SK-N-SH treated with all-trans-retinoic acid at 6 μM for 48 hours (cell line): ENCODE results near the gene APH1A.

Experiments used
- CREB5 ChIP-seq: fragments of 250-450 bp; sonication (Bioruptor Pico); IDR thresholded peaks from 2 replicates; pipeline ENCODE4 v1.5.1; 2020; ENCODE audit warnings: low read depth, mild to moderate bottlenecking, moderate library complexity
- PATZ1 ChIP-seq: fragments of 250-450 bp; sonication (Bioruptor Pico); IDR thresholded peaks from 2 replicates; pipeline ENCODE4 v1.8.0; 2020; ENCODE audit warnings: mild to moderate bottlenecking, moderate library complexity, borderline replicate concordance
- PPARA ChIP-seq: fragments of 250-450 bp; sonication (Bioruptor Pico); IDR thresholded peaks from 2 replicates; pipeline ENCODE4 v1.5.0; 2020; ENCODE audit warnings: mild to moderate bottlenecking, borderline replicate concordance
- ZNF8 ChIP-seq: fragments of 450-650 bp; formaldehyde crosslinking; IDR thresholded peaks from 2 replicates; pipeline ENCODE4 v1.5.0; 2020; ENCODE audit warnings: mild to moderate bottlenecking, moderate library complexity

GRCh38 chr1:150227228-150227627 is 41.6 kb downstream of the APH1A start:
- TF ChIP-seq ZNF8 (CRISPR knock-in tag) (no peak), PATZ1 (CRISPR knock-in tag) (no peak), PPARA (CRISPR knock-in tag) (no peak), CREB5 (CRISPR knock-in tag) (no peak)
